ENCODE measurements around the gene USP51. TPM values are rescaled to one million over a fixed set of nuclear protein-coding genes. Genes with fewer than 3 reads are reported as not detected.
A peak's percentile ranks its signal among the peaks of the same experiment; 100 is the strongest.
"Not testable (repeated sequence)": the region's sequence is repeated elsewhere in the genome, so short reads cannot be mapped to it uniquely, and the experiment has no call there.

Gene USP51
- total RNA-seq (2014; rRNA removed; shearing (Covaris generic)): 0.57 and 0.58 TPM in 2 replicates
- polyA plus RNA-seq (2015; cell fraction: cytosol; rRNA removed): 0.12 and 0.15 TPM in 2 replicates
- polyA plus RNA-seq (2015; cell fraction: nucleus; rRNA removed): 0.23 and 0.28 TPM in 2 replicates

- DNase-seq (ENCODE audit: low read depth): no peak
Observed at GRCh38 chrX:55489314-55490009, at the start of gene USP51. TSS of gene USP51 (minus strand) at chrX:55489848. CDS start at chrX:55488939, 909 bp downstream.

GRCh38 chrX:55524487-55524886, 34.8 kb upstream of the USP51 start:
- no peak for DNase-seq (ENCODE audit: low read depth)

- DNase-seq (ENCODE audit: low read depth): no peak
Observed at GRCh38 chrX:55523356-55523755, 33.7 kb upstream of the USP51 start.

- DNase-seq (ENCODE audit: low read depth): no peak
Observed at GRCh38 chrX:55522596-55523276, 33.1 kb upstream of the USP51 start.

- DNase-seq (ENCODE audit: low read depth): no peak
Observed at GRCh38 chrX:55521687-55522086, 32.0 kb upstream of the USP51 start.

GRCh38 chrX:55516794-55517481, 27.3 kb upstream of the USP51 start:
- not testable (repeated sequence) for DNase-seq (ENCODE audit: low read depth)

GRCh38 chrX:55513045-55513737, 23.5 kb upstream of the USP51 start:
- not testable (repeated sequence) for DNase-seq (ENCODE audit: low read depth)

GRCh38 chrX:55508410-55509152, 18.9 kb upstream of the USP51 start:
- DNase-seq (ENCODE audit: low read depth): not testable (repeated sequence)

GRCh38 chrX:55507699-55508098, 18.1 kb upstream of the USP51 start:
- DNase-seq (ENCODE audit: low read depth): not testable (repeated sequence)

GRCh38 chrX:55507010-55507409, 17.4 kb upstream of the USP51 start:
- not testable (repeated sequence) for DNase-seq (ENCODE audit: low read depth)

- no peak for DNase-seq (ENCODE audit: low read depth)
Observed at GRCh38 chrX:55490974-55491373, 1.3 kb upstream of the USP51 start.

GRCh38 chrX:55490121-55490520, 473 bp upstream of the USP51 start:
- DNase-seq (ENCODE audit: low read depth): no peak

- DNase-seq (ENCODE audit: low read depth): peak; percentile 26
Observed at GRCh38 chrX:55488593-55489313, 895 bp downstream of the USP51 start.

GRCh38 chrX:55488006-55488592, 1.5 kb downstream of the USP51 start:
- no peak for DNase-seq (ENCODE audit: low read depth)

GRCh38 chrX:55487143-55487542, 2.5 kb downstream of the USP51 start:
- no peak for DNase-seq (ENCODE audit: low read depth)

GRCh38 chrX:55486736-55487135, 2.9 kb downstream of the USP51 start:
- DNase-seq (ENCODE audit: low read depth): peak; percentile 52

- DNase-seq (ENCODE audit: low read depth): no peak
Observed at GRCh38 chrX:55484948-55485347, 4.7 kb downstream of the USP51 start.

GRCh38 chrX:55480390-55481062, 9.1 kb downstream of the USP51 start:
- DNase-seq (ENCODE audit: low read depth): no peak

- DNase-seq (ENCODE audit: low read depth): not testable (repeated sequence)
Observed at GRCh38 chrX:55479956-55480355, 9.7 kb downstream of the USP51 start.

Data from HT1080 (cell line).